NAMALWA (cell line): ENCODE results near the gene RCOR1.
"Not testable (repeated sequence)": the region's sequence is repeated elsewhere in the genome, so short reads cannot be mapped to it uniquely, and the experiment has no call there.

Source experiments
- DNase-seq: peaks from one replicate; pipeline ENCODE4 v3.0.0-alpha.2; 2015; ENCODE audit warnings: low spot score

RCOR1 gene

DNA sequence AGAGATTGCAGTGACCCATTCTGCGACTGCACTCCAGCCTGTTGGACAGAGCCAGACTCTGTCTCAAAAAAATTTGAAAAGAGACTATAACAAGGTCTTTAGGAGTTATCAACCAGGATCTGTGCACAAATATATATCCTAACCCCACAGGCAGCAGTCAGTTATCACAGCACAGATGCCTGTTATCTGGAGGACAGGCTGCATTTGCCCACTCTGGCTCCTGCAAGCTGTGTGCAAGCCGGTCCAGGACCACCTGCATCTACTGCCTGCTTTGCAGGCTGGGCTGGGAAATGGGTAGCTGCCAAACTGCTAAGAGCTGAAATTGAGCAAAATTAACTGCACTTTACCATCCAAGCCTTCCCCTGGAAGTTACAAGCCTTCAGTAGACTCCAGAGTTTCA is 21.4 kb upstream of the RCOR1 start:
- no peak for DNase-seq

DNA sequence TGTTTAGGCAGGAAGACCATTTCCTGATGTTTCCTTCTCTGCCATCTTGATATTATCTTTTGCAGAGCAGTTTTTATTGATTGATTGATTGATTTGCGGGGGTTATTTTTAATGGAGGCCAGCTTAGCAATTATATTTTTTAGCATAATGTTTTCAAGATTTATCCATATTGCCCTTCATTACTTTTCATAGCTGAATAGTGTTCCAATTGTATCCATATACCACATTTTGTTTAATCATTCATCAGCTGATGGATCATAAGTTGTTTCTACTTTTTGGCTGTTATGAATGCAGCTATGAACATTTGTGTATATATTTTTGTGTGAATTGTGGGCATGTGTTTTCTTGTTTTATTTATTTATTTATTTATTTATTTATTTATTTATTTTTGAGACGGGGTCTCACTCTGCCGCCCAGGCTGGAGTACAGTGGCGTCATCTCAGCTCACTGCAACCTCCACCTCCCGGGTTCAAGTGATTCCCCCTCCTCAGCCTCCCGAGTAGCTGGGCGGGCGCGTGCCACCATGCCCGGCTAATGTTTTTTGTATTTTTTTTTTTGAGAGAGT is 20.9 kb upstream of the RCOR1 start:
- no peak for DNase-seq

DNA sequence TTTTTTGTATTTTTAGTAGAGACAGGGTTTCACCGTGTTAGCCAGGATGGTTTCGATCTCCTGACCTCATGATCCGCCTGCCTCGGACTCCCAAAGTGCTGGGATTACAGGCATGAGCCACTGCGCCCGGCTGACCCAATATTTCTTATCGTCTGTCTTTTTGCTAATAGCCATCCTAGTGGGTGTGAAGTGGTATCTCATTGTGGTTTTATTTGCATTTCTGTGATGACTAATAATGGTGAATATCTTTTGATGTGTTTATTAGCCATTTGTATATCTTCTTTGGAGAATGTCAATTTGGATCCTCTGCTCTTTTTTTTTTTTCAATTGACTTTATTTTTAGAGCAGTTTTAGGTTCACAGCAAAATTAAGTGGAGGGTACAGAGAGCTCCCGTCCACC is 19.3 kb upstream of the RCOR1 start:
- DNase-seq: not testable (repeated sequence)

DNA sequence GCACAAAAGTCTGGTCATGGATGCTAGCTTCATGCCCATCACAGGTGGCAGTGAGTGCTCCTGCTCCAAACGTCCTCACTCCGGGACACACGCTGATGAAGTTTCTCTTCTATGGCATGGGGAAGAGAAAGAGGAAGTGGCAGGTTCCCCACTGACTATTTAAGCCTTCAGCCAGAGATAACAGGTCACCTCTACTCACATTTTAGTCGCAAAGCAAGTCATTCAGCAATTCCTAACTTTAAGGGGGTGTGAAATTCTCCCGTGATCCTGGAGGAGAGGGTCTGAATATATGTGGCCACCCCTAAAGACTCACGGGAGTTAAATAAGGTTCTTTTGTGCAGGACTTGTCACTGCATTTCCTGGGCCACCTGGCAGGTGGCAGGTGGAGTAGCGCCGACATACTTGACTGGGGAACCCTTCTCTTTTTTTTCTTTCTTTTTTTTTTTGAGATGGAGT is 18.8 kb upstream of the RCOR1 start:
- peak; percentile 72 for DNase-seq

DNA sequence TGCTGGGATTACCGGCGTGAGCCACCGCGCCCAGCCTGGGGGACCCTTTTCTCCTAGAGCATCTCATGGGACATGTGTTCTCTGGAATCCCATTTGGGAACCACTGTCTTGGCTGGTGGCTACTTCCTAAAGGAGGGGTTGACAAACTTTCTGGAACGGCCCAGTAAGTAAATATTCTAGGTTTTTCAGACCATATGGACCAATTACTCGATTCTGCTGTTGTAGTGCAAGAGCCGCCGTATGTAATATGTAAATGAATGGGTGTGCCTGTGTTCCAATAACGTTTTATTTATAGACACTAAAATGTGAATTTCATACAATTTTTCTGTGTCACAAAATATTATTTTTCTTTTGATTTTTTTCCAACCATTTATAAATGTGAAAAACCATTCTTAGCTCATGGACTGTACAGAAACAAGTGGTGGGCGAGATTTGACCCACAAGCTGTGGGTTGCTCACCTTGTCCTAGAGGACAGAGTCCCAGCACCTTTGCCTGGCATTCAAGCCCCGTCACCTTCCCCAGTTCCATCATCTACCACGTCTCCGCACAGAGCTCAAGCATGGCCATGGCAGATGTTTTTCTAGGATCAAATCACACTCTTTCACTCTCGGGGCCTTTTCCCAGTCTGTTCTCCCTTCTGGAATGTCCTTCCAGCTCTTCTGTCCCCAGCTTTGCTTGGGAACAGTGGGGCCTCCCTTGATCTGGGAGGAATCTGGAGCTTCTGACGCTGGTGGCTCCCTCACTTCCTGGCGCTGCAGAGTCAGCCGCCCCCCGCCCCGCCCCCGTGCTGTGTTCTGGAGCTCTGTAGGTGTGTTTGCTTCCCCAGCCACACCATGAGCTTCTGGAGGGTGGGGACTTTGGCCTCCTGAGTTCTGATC is 17.9 kb upstream of the RCOR1 start:
- DNase-seq: no peak

DNA sequence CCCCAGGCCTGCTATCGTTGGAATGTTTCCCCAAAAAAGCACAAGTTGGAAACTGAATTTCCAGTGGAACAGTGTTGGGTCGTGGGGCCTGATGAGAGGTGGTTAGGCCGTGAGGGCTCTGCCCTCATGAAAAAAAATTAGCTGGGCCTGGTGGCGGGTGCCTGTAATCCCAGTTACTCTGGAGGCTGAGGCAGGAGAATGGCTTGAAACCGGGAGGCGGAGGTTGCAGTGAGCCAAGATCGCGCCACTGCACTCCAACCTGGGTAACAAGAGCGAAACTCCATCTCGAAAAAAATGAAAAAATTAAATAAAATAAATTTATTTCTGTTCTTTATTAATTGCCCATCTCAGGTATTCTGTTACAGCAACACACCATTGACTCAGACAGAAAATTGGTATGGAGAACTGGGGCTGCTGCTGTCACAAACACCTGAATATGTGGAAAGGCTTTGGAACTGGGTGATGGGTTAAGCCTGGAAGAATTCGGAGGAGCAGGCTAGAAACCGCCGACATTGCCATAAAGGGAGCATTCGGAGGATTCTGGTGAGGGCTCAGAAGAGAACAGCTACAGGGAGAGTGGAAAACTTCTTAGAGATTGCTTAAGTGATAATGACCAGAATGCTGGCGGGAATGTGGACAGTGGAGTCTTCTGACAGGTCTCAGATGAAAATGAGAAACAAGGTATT is 17.1 kb upstream of the RCOR1 start:
- DNase-seq: no peak

DNA sequence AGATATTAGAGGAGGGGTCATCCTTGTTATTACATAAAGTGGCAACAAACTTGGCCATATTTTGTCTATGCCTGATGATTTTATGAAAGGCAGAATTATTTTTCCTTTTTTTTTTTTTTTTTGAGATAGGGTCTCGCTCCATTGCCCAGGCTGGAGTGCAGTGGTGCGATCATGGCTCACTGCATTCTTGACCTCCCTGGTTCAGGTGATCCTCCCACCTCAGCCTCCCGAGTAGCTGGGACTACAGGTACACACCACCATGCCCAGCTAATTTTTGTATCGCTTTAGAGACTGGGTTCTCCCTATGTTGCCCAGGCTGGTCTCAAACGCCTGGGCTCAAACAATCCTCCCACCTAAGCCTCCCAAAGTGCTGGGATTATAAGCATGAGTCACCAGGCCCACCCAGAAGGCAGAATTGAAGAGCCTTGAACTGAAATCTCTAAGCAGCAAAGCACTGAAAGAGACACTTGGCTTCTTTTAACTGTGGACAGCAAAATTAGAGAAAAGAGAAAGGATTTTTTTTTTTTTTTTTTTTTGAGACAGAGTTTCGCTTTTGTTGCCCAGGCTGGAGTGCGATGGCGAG is 16.5 kb upstream of the RCOR1 start:
- not testable (repeated sequence) for DNase-seq

DNA sequence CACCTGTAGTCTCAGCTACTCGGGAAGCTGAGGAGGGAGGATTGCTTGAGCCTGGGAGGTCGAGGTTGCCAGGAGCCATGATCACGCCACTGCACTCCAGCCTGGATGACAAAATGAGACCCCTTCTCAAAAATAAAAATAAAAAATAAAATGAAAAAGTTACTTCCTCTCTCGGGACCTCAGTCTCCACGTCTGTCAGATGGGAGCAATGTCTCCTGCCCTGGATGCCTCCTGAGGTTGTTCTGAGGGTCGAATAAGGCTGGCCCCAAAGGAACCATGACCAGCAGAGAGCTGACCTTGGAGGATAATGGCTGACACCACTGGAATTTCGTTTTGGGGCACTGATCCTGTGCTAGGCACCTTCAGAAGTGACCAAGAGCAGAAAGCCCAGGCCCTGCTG is 13.6 kb upstream of the RCOR1 start:
- DNase-seq: no peak

DNA sequence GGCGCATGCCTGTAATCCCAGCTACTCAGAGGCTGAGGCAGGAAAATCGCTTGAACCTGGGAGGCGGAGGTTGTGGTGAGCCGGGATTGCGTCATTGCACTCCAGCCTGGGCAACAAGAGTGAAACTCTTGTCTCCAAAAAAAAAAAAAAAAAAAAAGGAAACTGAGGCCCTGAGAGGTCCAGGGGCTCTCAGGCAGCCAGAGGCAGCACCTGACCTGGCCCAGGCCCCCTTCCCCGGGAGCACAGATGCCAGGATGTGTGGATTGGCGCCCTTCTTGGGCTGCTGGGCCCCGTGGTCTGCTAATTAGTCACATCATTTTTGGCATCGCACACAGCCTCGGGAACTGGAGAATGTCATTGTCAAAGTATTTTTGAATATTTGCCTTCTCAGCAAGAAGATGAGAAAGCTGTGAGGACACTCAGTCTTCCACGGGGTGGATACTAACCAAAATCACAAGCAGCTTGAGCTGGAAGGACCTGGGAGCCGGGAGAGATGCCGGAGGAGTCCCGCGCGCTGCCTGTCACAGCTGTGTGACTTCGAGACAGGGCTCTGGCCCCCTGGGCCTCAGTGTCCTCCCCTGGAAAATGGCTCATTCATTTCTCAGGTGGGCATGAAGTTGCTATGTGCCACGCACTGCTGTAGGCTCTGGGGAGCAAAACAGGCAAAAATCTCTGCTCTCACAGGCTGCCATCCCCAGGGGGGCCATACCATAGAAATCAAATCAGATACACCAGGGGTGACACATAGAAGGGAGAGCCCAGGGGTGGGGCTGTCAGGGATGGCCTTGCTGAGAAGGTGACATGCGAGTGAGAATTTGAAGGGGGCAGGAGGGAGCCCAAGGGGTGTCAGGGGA is 12.5 kb upstream of the RCOR1 start:
- no peak for DNase-seq

DNA sequence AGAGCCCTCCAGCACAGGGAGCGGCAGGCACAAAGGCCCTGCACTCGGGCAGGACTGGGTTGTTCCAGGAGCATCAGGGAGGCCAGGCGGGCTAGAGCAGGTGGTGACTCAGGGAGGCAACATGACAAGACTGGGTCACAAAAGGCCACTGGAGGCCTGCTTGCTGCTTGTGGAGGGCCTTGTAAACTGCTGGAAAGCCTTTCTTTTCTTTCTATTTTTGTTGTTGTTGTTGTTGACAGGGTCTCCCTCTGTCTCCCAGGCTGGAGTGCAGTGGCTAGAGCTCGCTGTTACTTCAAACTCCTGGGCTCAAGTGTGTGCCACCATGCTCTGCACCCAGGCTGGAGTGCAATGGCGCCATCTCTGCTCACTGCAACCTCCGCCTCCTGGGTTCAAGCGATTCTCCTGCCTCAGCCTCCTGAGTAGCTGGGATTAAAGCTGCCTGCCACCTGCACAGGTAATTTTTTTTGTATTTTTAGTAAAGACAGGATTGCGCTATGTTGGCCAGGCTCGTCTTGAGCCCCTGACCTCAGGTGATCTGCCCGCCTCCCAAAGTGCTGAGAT is 11.8 kb upstream of the RCOR1 start:
- no peak for DNase-seq

DNA sequence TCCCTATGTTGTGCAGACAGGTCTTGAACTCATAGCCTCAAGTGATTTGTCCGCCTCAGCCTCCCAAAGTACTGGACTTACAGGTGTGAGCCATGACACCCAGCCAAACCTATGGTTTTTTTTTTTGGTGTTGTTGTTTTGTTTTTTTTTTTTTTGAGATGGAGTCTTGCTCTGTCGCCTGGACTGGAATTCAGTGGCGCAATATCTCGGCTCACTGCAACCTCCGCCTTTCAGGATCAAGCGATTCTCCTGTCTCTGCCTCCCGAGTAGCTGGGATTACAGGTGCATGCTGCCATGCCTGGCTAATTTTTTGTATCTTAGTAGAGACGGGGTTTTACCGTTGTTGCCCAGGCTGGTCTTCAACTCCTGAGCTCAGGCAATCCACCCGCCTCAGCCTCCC is 11.3 kb upstream of the RCOR1 start:
- DNase-seq: no peak

DNA sequence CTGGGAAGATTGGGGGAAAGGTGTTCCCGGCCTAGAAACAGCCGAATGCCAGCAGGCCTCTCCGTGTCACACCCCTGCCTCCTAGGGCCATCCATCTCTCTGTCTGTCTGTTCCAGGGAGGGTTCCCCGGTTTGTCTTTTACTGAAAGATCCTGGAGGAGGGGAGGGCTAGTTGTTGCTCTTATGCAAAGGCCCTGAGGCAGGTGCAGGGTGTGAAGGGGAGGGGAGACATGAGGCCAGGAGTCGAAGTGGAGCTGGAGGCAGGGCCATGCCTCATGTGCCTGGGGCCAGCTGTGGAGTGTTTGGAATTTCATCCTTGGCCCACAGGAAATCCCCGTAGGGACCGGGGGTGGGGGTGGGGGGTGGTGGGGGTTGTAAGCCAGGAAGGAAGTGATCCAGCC is 8.7 kb upstream of the RCOR1 start:
- no peak for DNase-seq

DNA sequence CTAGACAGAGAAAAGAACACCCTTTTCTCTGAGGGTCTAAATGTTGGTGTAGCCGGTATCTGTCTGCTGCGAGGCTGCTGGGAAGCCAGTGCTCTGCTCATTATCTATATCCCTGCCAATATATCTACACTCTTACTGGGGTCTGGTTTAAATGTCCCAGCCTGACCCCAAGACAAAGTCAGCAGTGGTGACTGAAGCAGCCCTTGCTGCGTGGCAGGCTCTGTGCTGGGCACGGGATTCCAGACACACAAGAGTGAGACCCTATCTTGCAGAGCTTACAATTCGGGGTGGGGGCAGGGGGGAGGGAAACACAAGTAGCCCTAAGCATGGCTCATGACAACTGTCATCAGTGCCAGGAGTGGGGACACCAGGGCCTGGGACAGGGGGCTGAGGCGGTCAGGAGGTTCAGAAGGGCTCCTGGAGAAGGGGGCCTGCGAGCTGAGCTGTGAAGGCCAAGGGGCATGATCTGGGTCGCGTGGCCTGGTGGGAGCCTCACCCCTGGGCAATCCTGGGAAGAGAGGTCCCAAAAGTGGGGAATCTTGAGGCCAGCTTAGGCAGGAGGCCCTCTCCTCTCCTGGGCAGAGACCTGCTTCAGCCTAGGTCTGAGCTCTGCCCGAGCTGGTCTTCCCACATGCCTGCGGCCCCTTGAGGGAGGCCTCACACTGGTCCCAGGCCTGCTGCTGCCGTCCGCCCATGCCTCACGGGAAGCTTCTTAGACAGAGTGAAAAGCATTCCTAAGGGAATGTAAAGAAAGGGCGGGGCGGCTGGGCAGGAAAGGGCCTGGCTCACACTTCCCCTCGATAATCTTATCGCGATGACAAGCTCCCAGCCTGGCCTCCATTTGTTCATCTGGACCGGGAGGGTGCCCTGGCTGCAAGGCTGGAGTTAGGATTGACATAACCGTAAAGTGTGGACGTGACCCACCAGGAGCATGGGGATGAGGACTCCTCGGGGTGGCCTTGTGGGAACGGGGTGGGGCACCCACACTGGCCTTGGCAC is 7.3 kb upstream of the RCOR1 start:
- no peak for DNase-seq

DNA sequence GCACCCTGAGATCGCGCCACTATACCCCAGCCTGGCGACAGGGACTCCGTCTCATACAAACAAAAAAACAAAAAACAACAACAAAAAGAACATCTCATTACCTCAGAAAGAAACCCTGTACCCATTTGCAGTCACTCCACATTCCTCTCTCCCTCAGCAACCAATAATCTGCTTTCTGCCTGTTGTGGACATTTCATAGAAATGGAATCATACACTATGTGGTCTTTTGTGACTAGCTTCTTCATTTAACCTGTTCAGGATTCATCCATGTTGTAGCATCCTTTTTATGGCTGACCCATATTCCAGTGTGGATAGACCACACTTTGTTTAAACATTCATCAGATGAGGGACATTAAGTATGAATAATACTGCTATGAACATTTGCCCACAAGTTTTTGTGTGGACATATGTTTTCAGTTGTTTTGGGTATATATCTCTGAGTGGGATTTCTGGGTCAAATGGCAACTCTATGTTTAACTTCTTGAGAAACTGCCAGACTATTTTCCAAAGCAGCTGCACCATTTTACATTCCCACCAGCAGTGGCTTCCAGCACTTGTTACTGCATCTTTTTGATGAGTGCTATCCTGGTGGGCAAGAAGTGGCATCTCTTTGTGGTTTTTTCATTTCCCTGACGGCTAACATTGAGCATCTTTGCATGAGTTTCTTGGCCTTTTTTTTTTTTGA is 5.9 kb upstream of the RCOR1 start:
- no peak for DNase-seq

DNA sequence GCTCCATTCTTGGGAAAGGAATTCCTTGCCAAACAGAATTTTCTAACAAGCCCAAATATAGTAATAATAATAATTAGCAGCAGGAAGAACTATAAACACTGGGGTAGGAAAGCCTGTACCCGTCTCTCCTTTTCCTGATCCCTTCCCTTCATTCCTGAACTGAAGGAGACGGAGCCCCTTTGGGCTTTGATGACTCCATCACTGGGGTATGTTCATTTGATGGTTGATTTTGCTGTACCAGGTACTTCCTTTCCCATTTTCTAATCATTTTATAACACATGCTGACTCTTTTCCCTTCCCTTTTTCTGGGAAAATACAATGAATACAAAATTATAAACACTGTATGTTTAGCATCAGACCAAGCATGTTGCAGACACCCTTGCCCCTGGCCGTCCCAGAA is 3.6 kb upstream of the RCOR1 start:
- no peak for DNase-seq

DNA sequence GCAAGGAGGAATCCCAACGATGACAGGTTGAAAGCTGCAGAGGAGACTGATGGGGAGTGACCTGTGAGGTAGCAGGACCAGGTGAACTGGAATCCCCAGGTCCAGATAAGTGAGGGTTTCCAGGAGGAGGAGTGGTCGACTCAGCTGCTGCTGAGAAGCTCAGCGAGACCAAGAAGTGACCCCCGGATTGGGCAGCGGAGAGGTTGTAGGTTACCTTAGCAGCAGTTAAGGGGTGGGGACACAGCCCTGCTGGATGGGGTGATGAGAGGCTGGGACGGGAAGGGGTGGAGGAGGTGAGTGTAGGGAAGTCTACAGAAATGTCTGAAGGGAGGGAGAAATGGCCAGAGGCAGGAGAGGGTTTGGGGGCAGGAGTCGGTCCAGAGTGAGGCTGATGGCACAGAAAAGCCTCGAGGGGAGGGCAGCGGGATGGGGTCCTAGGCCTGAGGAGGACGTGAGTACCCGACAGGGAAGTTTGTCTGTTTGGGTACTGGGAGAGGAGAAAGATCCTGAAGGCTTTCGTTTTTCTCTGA is 2.6 kb upstream of the RCOR1 start:
- no peak for DNase-seq

DNA sequence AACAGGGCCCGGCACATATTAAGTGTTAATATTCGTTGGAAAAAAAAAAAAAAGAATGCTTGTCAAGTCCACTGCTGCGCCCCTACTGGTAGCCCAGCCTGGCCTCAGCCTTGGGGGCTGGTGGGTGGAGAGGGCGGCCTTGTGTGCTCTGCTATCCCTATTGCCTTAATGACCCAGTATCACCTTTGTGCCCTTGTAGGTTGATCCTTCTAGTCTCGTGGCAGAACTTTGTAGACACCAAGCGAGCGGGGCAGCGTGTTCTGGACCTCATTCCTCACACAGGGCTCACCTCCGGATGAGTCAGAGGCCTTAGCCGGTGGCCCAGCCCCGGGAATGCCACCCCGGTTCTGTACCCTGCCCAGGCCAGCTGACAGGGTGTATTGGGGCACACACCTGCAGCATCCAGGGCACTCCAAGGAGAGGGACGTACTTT is 1.8 kb upstream of the RCOR1 start:
- DNase-seq: peak; percentile 65

DNA sequence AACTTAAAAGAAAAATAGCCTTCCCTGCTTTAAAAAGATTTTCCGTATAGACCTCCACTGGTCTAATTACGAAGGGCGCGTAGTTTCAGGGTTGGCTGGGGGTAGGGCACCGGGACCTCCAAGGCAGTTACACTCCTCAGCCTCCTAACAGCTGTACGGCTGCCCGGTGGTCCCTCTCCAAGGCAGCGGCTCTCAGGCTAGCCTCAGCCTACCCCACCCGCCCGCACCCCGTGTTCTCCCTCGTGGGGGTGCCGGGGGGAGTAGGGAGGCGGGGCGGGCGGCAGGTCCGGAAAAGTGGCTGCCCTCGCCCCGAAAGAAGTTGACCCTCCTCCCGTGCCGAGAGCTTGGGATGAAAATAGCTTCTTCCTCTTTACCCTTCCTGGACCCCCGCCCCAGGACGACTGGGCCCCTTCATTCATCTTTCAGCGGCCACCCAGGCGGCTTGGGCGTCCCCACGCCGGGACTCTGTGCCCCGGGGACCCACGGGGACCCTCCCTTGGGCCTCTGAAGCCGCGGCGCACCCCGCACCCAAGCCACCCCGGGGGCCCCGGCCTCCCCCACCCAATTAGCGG is 991 bp upstream of the RCOR1 start:
- DNase-seq: peak; percentile 70

DNA sequence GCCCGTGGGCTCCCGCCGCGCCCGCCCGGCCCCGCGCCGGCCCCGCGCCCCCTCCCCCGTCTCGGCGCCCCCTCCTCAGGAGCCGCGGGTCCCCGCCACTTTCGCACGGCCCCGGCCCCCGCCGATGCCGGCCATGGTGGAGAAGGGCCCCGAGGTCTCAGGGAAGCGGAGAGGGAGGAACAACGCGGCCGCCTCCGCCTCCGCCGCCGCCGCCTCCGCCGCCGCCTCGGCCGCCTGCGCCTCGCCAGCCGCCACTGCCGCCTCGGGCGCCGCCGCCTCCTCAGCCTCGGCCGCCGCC is 263 bp downstream of the RCOR1 start:
- no peak for DNase-seq
